Naive thymus-derived CD8-positive, alpha-beta T cell (primary cell): Measurements from ENCODE around the gene WNT9A. TPM values are rescaled to one million over a fixed set of nuclear protein-coding genes. Genes with fewer than 3 reads are reported as not detected.

Source experiments
- ATAC-seq, 2 donors: fragments of 150-1000 bp; cut with Tn5 transposase in 1 of 2; sonication (Bioruptor Pico), chemical (Tn5 transposase) in 1 of 2; 1 replicate in 1 of 2; 2 replicates in 1 of 2; pipeline ENCODE4 v1.10.0; 2021; ENCODE audit warnings: mild to moderate bottlenecking in 2 of 2, moderate library complexity in 2 of 2
- POLR2A ChIA-PET: fragments of 350-600 bp; sonication (Branson Sonifier 250); formaldehyde crosslinking; loops from one replicate; lab custom pipeline; 2021; ENCODE audit warnings: antibody characterized with exemption; lab: Charles Lee
- DNase-seq, 10 donors: peaks; one replicate each; pipeline versions ENCODE4 v3.0.0 to v3.0.0-alpha.2; 2020 to 2022
- H3K27ac Mint-ChIP-seq, 10 donors: one replicate each; pipeline ENCODE4 v1.8.0; 2020 to 2022; ENCODE audit warnings: mild to moderate bottlenecking in 10 of 10, mixed read lengths in 10 of 10, moderate library complexity in 4 of 10, inconsistent platforms in 1 of 10
- H3K27me3 Mint-ChIP-seq, 5 donors: one replicate each; pipeline ENCODE4 v1.8.0; 2021 to 2022; ENCODE audit warnings: mixed read lengths in 5 of 5
- H3K36me3 Mint-ChIP-seq, 3 donors: one replicate each; pipeline ENCODE4 v1.8.0; 2020 to 2022; ENCODE audit warnings: mixed read lengths in 3 of 3, mild to moderate bottlenecking in 2 of 3, inconsistent platforms in 1 of 3
- H3K4me1 Mint-ChIP-seq, 4 donors: one replicate each; pipeline ENCODE4 v1.8.0; 2021 to 2022; ENCODE audit warnings: mixed read lengths in 4 of 4
- H3K4me3 Mint-ChIP-seq, 10 donors: one replicate each; pipeline ENCODE4 v1.8.0; 2020 to 2022; ENCODE audit warnings: mild to moderate bottlenecking in 10 of 10, mixed read lengths in 10 of 10, moderate library complexity in 6 of 10, inconsistent platforms in 1 of 10
- H3K9me3 Mint-ChIP-seq, 9 donors: one replicate each; pipeline ENCODE4 v1.8.0; 2020 to 2022; ENCODE audit warnings: mixed read lengths in 9 of 9, mild to moderate bottlenecking in 3 of 9, inconsistent platforms in 1 of 9, moderate library complexity in 1 of 9
- microRNA-seq: library from miRNA; unstranded; fragments of <30 nt; microRNA quantifications from one replicate; pipeline ENCODE4 v1.2.0, GENCODE V29; 2022; ENCODE audit warnings: borderline microRNAs expressed
- polyA plus RNA-seq, 3 donors: library from polyadenylated mRNA; unstranded; fragments of 300-500 nt; fragmentation: Illumina TruSeq; gene quantifications; one replicate each; pipeline ENCODE4 v1.2.3, GENCODE V29; 2021
- total RNA-seq, 8 experiments: library from RNA in 2 of 8; stranded (reverse) in 2 of 8; gene quantifications; one replicate each; pipeline ENCODE4 v1.2.3 and lab custom pipeline; 2021 to 2026

The WNT9A gene
- total and polyA plus RNA-seq, 5 experiments from 2014 or later: not detected

DNA sequence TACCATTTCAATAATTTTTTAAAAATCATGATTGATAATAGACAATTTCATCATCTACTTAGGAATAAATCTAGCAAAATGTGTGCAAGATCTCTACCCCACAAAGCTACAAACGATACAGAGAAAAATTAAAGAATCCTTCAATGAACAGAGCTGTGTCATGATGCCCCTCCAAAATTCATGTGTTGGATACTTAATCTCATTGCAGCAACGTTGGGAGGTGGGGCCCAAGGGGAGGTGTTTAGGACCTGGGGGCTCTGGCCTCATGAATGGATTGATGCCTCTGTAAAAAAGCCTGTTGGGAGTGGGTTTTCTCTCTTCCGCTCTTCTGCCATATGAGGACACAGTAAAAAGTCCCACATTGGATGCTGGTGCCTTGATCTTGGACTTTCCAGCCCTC, 77.4 kb downstream of the WNT9A start:
- Mint-ChIP-seq H3K4me1 (peaks cover 28 to 55% (median 44%) of the 10 kb centered on the region in 4 donors), H3K4me3 (peak overlapping the region; percentile 29 to 88 (median 74)), H3K27me3 (peaks cover 0 to 4% (median 0%) of the 10 kb centered on the region in 5 donors), H3K9me3 (peaks cover 0 to 15% (median 10%) of the 10 kb centered on the region in 9 donors), H3K27ac (peak overlapping the region in 8 of 10 donors; percentile 49 to 82 (median 73)), H3K36me3 (peaks cover 0 to 17% (median 7%) of the 10 kb centered on the region in 3 donors)
- ATAC-seq (peak in 1 of 2 donors; percentile 18), DNase-seq (no peak)
- POLR2A ChIA-PET: interaction anchor here (0.6 to 3.1 kb wide), 6 partner anchors 15 to 105 kb away, joined by 3 to 23 read pairs (median 4); no protein-coding TSS in a partner anchor

DNA sequence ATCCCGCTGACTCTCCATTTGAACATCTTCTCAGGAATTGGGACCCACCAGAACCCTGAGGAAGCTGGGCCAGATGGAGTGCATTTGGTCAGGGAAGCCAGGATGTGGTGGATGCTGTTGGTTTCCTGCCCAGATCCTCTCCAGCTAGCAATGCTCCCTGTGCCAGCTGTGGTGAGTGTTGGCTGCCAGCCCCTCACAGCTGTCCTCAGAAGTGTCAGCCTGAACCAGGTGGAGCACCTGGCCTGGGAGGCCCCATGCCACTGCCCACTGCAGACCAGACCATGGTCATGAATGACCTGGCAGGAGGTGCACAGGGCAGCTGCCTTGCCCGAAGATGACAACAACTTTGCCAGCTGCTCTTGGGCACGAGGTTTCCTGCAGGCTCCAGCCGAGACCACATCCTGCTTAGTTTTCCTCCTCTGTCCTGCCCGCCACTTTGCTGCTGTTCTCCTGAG, 77.9 kb downstream of the WNT9A start:
- Mint-ChIP-seq H3K27me3 (peaks cover 0 to 4% (median 0%) of the 10 kb centered on the region in 5 donors), H3K9me3 (peaks cover 0 to 19% (median 11%) of the 10 kb centered on the region in 9 donors), H3K4me1 (peaks cover 28 to 55% (median 44%) of the 10 kb centered on the region in 4 donors), H3K36me3 (peaks cover 0 to 17% (median 10%) of the 10 kb centered on the region in 3 donors), H3K4me3 (peak overlapping the region; percentile 29 to 88 (median 74)), H3K27ac (peak overlapping the region in 8 of 10 donors; percentile 37 to 82 (median 73))
- peak in 3 of 10 donors; percentile 31 to 61 (median 34) for DNase-seq
- peak; percentile 64 to 81 for ATAC-seq
- POLR2A ChIA-PET: interaction anchor here (0.7 to 3.1 kb wide), 5 partner anchors 13 to 104 kb away, joined by 3 to 23 read pairs (median 3); no protein-coding TSS in a partner anchor

DNA sequence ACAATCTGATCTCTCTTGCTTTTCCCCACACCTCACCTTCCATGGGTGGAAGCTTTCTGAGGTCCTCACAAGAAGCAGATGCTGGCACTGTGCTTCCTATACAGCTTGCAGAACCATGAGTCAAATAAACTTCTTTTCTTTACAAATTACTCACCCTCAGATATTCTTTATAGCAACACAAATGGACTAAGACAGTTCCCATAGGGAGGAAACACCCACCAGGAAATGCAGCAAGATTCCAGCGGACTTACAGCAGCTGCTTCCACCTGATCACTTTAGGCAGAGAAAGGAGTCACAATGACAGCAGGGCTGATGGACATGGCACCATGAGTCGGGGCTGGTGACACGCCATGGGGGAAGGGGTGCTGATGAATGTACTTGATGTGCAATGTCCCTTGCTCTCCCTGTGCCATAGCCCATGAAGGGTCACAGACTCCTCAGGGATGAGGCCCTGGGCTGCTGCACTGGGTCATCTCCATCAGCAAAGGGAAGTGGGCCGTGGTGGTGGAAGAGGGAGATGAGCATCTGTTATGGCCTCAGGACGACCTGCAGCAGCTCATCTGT, 78.4 kb downstream of the WNT9A start:
- POLR2A ChIA-PET: interaction anchor here (0.8 to 3.1 kb wide), 4 partner anchors 12 to 104 kb away, joined by 3 to 23 read pairs (median 4); no protein-coding TSS in a partner anchor
- Mint-ChIP-seq H3K27ac (peak overlapping the region in 8 of 10 donors; percentile 7 to 80 (median 48)), H3K4me3 (peak overlapping the region in 8 of 10 donors; percentile 35 to 82 (median 74)), H3K36me3 (peaks cover 0 to 17% (median 15%) of the 10 kb centered on the region in 3 donors), H3K27me3 (peaks cover 0 to 4% (median 0%) of the 10 kb centered on the region in 5 donors), H3K9me3 (peaks cover 0 to 24% (median 16%) of the 10 kb centered on the region in 9 donors), H3K4me1 (peaks cover 28 to 55% (median 44%) of the 10 kb centered on the region in 4 donors)
- ATAC-seq: no peak
- DNase-seq: no peak

Small RNA genes lying within 50 kb of the gene (microRNA-seq; reads per million reads assigned to microRNA genes)
- not detected for gene MIR5008

Other genes with a start within 250 kb of the WNT9A start
- gene JMJD4, start 212.6 kb downstream of the WNT9A start, total RNA-seq: 10 to 100 TPM; 31.8 to 37.9 TPM
- 10 to 100 TPM; 27.1 to 33.0 (median 31.9) TPM for gene JMJD4, start 212.6 kb downstream of the WNT9A start, polyA plus RNA-seq
- gene SNAP47, start 212.5 kb downstream of the WNT9A start, total RNA-seq: 10 to 100 TPM; 25.0 to 25.6 TPM
- 10 to 100 TPM; 40.0 to 46.6 (median 40.8) TPM for gene SNAP47, start 212.5 kb downstream of the WNT9A start, polyA plus RNA-seq
- not detected for gene PRSS38, start 132.3 kb downstream of the WNT9A start, total RNA-seq
- gene PRSS38, start 132.3 kb downstream of the WNT9A start, polyA plus RNA-seq: not detected
- not detected for gene WNT3A, start 59.1 kb upstream of the WNT9A start, total RNA-seq
- not detected for gene WNT3A, start 59.1 kb upstream of the WNT9A start, polyA plus RNA-seq
- gene ARF1, start 134.8 kb upstream of the WNT9A start, total RNA-seq: 100 to 1,000 TPM; 201 to 203 TPM
- gene ARF1, start 134.8 kb upstream of the WNT9A start, polyA plus RNA-seq: 100 to 1,000 TPM; 332 to 385 (median 368) TPM
- 10 to 100 TPM; 26.0 to 28.1 TPM for gene C1orf35, start 155.4 kb upstream of the WNT9A start, total RNA-seq
- gene C1orf35, start 155.4 kb upstream of the WNT9A start, polyA plus RNA-seq: 10 to 100 TPM; 12.9 to 25.6 (median 20.0) TPM
- gene MRPL55, start 161.4 kb upstream of the WNT9A start, total RNA-seq: 10 to 100 TPM; 61.9 to 64.8 TPM
- 100 to 1,000 TPM in 2 of 3 donors, 10 to 100 TPM in 1; 96.9 to 130 (median 103) TPM for gene MRPL55, start 161.4 kb upstream of the WNT9A start, polyA plus RNA-seq
- 100 to 1,000 TPM; 189 to 202 TPM for gene GUK1, start 192.3 kb upstream of the WNT9A start, total RNA-seq
- 100 to 1,000 TPM; 369 to 466 (median 374) TPM for gene GUK1, start 192.3 kb upstream of the WNT9A start, polyA plus RNA-seq
- gene GJC2, start 202.0 kb upstream of the WNT9A start, total RNA-seq: 1 to 10 TPM; 2.6 to 2.8 TPM
- gene GJC2, start 202.0 kb upstream of the WNT9A start, polyA plus RNA-seq: under 1 TPM in 2 of 3 donors, not detected in 1; 0.16 to 0.22 TPM
- 10 to 100 TPM; 11.0 to 12.3 TPM for gene IBA57, start 217.9 kb upstream of the WNT9A start, total RNA-seq
- 1 to 10 TPM; 3.3 to 4.2 (median 3.4) TPM for gene IBA57, start 217.9 kb upstream of the WNT9A start, polyA plus RNA-seq